ENCODE results near the gene TMEM200A. TPM values are rescaled to one million over a fixed set of nuclear protein-coding genes. Genes with fewer than 3 reads are reported as not detected.

The TMEM200A gene
- total RNA-seq, 1 experiment from 2014 or later, result not detected

GRCh38 chr6:130379223-130379622 lies 13.4 kb downstream of the TMEM200A start:
- no peaks in the 10 kb centered on the region for H3K36me3 ChIP-seq (ENCODE audit: low read depth)
- DNase-seq, result peak in 1 of 2 experiments; percentile 10
- H3K27me3 ChIP-seq (ENCODE audit: insufficient read depth, low read depth), result no peaks in the 10 kb centered on the region
- ChIA-PET POLR2A (ENCODE audit: unreplicated experiment) (no interaction called here), CTCF (no interaction called here)
- TF ChIP-seq EZH2 (IDR thresholded peaks at IDR 0.05; ENCODE audit: low read depth) (no peak), CTCF (conservative IDR thresholded peaks at IDR 0.05) (no peak)
- no peaks in the 10 kb centered on the region for H3K4me1 ChIP-seq (replicated peaks; ENCODE audit: insufficient read depth)
- no peaks in the 10 kb centered on the region for H3F3A ChIP-seq (ENCODE audit: insufficient read depth, low read depth)
- H2AFZ ChIP-seq, result no peak overlapping the region
- H3K9me3 ChIP-seq (ENCODE audit: insufficient read depth, low read depth), result no peaks in the 10 kb centered on the region
- no peaks in the 10 kb centered on the region for H4K20me1 ChIP-seq (ENCODE audit: insufficient read depth)
- no peak overlapping the region for H3K4me3 ChIP-seq
- H3K9me2 ChIP-seq (ENCODE audit: insufficient read depth), result no peaks in the 10 kb centered on the region
- intact Hi-C loops (cut with micrococcal nuclease; ENCODE audit: unreplicated experiment), result no loop called here
- H3K4me2 ChIP-seq, result no peak overlapping the region
- H3K27ac ChIP-seq, result no peak overlapping the region
- no TSS peak for BruUV-seq (replicated peaks)
- H3K79me2 ChIP-seq (ENCODE audit: low read depth), result no peaks in the 10 kb centered on the region

DNA sequence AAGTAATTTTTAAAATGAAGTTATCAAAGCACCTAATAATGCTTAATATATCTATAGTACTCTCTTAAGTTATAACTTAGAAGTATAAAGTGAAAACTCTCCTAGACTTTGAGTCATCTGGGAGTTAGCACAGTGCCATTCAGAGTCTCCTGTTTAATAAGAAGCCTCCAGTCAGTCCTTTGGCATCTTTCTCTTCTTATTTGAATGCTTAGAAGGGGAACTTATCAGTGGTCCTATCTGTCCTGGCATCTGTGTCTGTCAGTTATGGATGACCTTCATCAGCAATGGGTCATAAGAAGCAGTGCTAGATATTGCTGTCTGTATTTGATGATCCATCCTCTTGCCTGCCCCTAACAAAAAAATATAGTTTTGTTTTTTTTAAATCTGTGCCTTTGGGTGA lies 15.2 kb downstream of the TMEM200A start:
- Histone ChIP-seq H3K9me3 (ENCODE audit: insufficient read depth, low read depth) (no peaks in the 10 kb centered on the region), H4K20me1 (ENCODE audit: insufficient read depth) (no peaks in the 10 kb centered on the region), H2AFZ (no peak overlapping the region), H3F3A (ENCODE audit: insufficient read depth, low read depth) (no peaks in the 10 kb centered on the region), H3K4me2 (no peak overlapping the region), H3K4me1 (replicated peaks; ENCODE audit: insufficient read depth) (no peaks in the 10 kb centered on the region), H3K36me3 (ENCODE audit: low read depth) (no peaks in the 10 kb centered on the region), H3K9me2 (ENCODE audit: insufficient read depth) (no peaks in the 10 kb centered on the region), H3K79me2 (ENCODE audit: low read depth) (no peaks in the 10 kb centered on the region), H3K4me3 (no peak overlapping the region), H3K27ac (no peak overlapping the region), H3K27me3 (ENCODE audit: insufficient read depth, low read depth) (no peaks in the 10 kb centered on the region)
- CTCF ChIA-PET, result no interaction called here
- TF ChIP-seq EZH2 (IDR thresholded peaks at IDR 0.05; ENCODE audit: low read depth) (no peak), CTCF (conservative IDR thresholded peaks at IDR 0.05) (no peak)
- no TSS peak for BruUV-seq (replicated peaks)
- POLR2A ChIA-PET (ENCODE audit: unreplicated experiment), result no interaction called here
- intact Hi-C loops (cut with micrococcal nuclease; ENCODE audit: unreplicated experiment), result no loop called here
- DNase-seq, result no peak

DNA sequence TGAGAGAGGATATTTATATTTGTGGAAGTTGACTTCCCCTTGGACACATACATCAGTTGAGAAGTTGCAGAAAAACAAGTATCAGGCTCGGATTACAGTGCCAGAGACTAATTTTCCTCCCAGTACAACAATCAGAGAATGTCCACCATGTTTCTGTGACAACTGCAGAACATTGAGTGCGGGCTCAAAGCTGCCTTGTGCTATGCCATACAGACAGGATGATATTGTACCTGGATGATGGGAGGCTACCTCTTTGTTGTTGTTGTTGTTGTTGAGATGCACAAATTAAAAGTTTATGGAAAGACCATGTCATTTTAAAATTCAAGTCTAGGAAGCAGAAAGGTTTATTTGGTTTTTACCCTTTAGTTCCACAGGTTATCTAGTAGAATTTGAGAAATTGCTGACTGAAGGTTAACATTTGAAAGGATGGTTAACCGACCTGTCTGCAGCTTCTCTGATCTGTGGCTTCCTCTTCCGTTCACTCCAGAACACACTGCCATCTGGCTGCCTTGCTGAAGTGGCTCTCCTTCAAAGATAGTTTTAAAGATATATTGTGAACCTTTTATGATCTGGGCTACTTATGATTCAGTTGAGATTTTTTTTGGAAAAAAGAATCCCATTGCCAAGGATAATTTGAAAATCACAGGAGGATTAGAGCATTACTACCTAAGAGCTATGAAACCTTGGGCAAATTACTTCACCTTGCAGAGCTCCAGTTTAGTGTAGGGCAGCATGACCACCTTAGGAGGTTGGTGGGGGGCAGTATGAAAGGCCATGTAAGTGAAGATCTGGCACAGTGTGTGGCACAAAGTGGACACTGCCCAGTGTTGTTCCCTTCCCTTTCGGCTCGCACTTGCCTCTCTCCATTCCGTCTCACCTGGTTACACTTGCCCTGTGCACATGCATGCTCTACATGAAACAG lies 15.9 kb downstream of the TMEM200A start:
- H3K9me3 ChIP-seq (ENCODE audit: insufficient read depth, low read depth), result no peaks in the 10 kb centered on the region
- no peaks in the 10 kb centered on the region for H3K4me1 ChIP-seq (replicated peaks; ENCODE audit: insufficient read depth)
- H3K4me2 ChIP-seq, result no peak overlapping the region
- H3K9me2 ChIP-seq (ENCODE audit: insufficient read depth), result no peaks in the 10 kb centered on the region
- no peak overlapping the region for H2AFZ ChIP-seq
- intact Hi-C loops (cut with micrococcal nuclease; ENCODE audit: unreplicated experiment), result no loop called here
- no peaks in the 10 kb centered on the region for H3K36me3 ChIP-seq (ENCODE audit: low read depth)
- H4K20me1 ChIP-seq (ENCODE audit: insufficient read depth), result no peaks in the 10 kb centered on the region
- no peak overlapping the region for H3K27ac ChIP-seq
- CTCF ChIA-PET, result no interaction called here
- no TSS peak for BruUV-seq (replicated peaks)
- no peaks in the 10 kb centered on the region for H3F3A ChIP-seq (ENCODE audit: insufficient read depth, low read depth)
- POLR2A ChIA-PET (ENCODE audit: unreplicated experiment), result no interaction called here
- DNase-seq, result peak in 1 of 2 experiments; percentile 12
- H3K4me3 ChIP-seq, result no peak overlapping the region
- no peaks in the 10 kb centered on the region for H3K79me2 ChIP-seq (ENCODE audit: low read depth)
- no peak for TF ChIP-seq CTCF (conservative IDR thresholded peaks at IDR 0.05)
- TF ChIP-seq EZH2 (IDR thresholded peaks at IDR 0.05; ENCODE audit: low read depth), result no peak
- no peaks in the 10 kb centered on the region for H3K27me3 ChIP-seq (ENCODE audit: insufficient read depth, low read depth)
